NT2/D1 (cell line): ENCODE data around the gene BCL6B.

Experiments used
- YY1 ChIP-seq: IDR thresholded peaks from 2 replicates; pipeline ENCODE4 v1.6.1; 2011; ENCODE audit not compliant: insufficient read length, insufficient read depth
- ZNF274 ChIP-seq: IDR thresholded peaks from 2 replicates; pipeline ENCODE4 v1.6.1; 2011; ENCODE audit warnings: mild to moderate bottlenecking, low read depth, low read length

- TF ChIP-seq ZNF274 (no peak), YY1 (no peak)
Observed at GRCh38 chr17:7004398-7005253, 18.2 kb upstream of the BCL6B start.
